ENCODE measurements around the gene SNN.
A peak's percentile ranks its signal among the peaks of the same experiment; 100 is the strongest.

The SNN gene

GRCh38 chr16:11635679-11636171 lies 32.5 kb upstream of the SNN start:
- DNase-seq: no peak

- no peak for DNase-seq
These were observed 32.0 kb upstream of the SNN start for GRCh38 chr16:11636172-11636721.

- no peak for DNase-seq
These were observed 30.9 kb upstream of the SNN start for GRCh38 chr16:11637320-11637719.

GRCh38 chr16:11638140-11638539 lies 30.1 kb upstream of the SNN start:
- no peak for DNase-seq

GRCh38 chr16:11639008-11639562 lies 29.2 kb upstream of the SNN start:
- no peak for DNase-seq

- peak; percentile 83 for DNase-seq
These were observed 28.0 kb upstream of the SNN start for GRCh38 chr16:11639925-11640899.

GRCh38 chr16:11640987-11641817 lies 27.1 kb upstream of the SNN start:
- DNase-seq: peak; percentile 41

- no peak for DNase-seq
These were observed 25.5 kb upstream of the SNN start for GRCh38 chr16:11642765-11643116.

GRCh38 chr16:11649276-11649675 lies 19.0 kb upstream of the SNN start:
- no peak for DNase-seq

GRCh38 chr16:11650641-11651591 lies 17.3 kb upstream of the SNN start:
- no peak for DNase-seq

GRCh38 chr16:11651796-11652195 lies 16.5 kb upstream of the SNN start:
- DNase-seq: no peak

- DNase-seq: no peak
These were observed 12.6 kb upstream of the SNN start for GRCh38 chr16:11655655-11656054.

- DNase-seq: no peak
These were observed 10.7 kb upstream of the SNN start for GRCh38 chr16:11657556-11657955.

GRCh38 chr16:11658896-11659708 lies 9.2 kb upstream of the SNN start:
- no peak for DNase-seq

- no peak for DNase-seq
These were observed 7.7 kb upstream of the SNN start for GRCh38 chr16:11660565-11660964.

GRCh38 chr16:11662582-11662981 lies 5.7 kb upstream of the SNN start:
- no peak for DNase-seq

- DNase-seq: no peak
These were observed 3.2 kb upstream of the SNN start for GRCh38 chr16:11665071-11665491.

- DNase-seq: no peak
These were observed 1.9 kb upstream of the SNN start for GRCh38 chr16:11666103-11667055.

GRCh38 chr16:11667221-11667823 lies 933 bp upstream of the SNN start:
- DNase-seq: no peak
